HPDE6-E6E7 (cell line): Measurements from ENCODE around the gene IFRD1.

Experiments used
- DNase-seq: peaks from one replicate; pipeline ENCODE4 v3.0.0; 2011; ENCODE audit warnings: missing footprints; ENCODE audit errors: extremely low spot score

The IFRD1 gene

GRCh38 chr7:112449902-112450806 lies at the start of gene IFRD1:
TSS of gene IFRD1 (plus strand) at chr7:112450460. CDS start at chr7:112450689, 229 bp downstream.
- DNase-seq: peak; percentile 91

GRCh38 chr7:112404321-112404720 lies 45.9 kb upstream of the IFRD1 start:
- no peak for DNase-seq

GRCh38 chr7:112405286-112405685 lies 45.0 kb upstream of the IFRD1 start:
- no peak for DNase-seq

GRCh38 chr7:112407261-112407660 lies 43.0 kb upstream of the IFRD1 start:
- DNase-seq: no peak

GRCh38 chr7:112410092-112410491 lies 40.2 kb upstream of the IFRD1 start:
- no peak for DNase-seq

- DNase-seq: peak; percentile 50
These were observed 39.0 kb upstream of the IFRD1 start for GRCh38 chr7:112411186-112411795.

GRCh38 chr7:112414855-112415490 lies 35.3 kb upstream of the IFRD1 start:
- DNase-seq: peak; percentile 53

- no peak for DNase-seq
These were observed 34.1 kb upstream of the IFRD1 start for GRCh38 chr7:112416127-112416526.

GRCh38 chr7:112419543-112420130 lies 30.6 kb upstream of the IFRD1 start:
- no peak for DNase-seq

GRCh38 chr7:112420236-112420861 lies 29.9 kb upstream of the IFRD1 start:
- DNase-seq: peak; percentile 11

- DNase-seq: no peak
These were observed 28.4 kb upstream of the IFRD1 start for GRCh38 chr7:112421666-112422486.

- peak; percentile 82 for DNase-seq
These were observed 27.3 kb upstream of the IFRD1 start for GRCh38 chr7:112422842-112423496.

- DNase-seq: no peak
These were observed 26.3 kb upstream of the IFRD1 start for GRCh38 chr7:112423987-112424386.

- DNase-seq: no peak
These were observed 22.3 kb upstream of the IFRD1 start for GRCh38 chr7:112427984-112428383.

GRCh38 chr7:112428715-112429114 lies 21.5 kb upstream of the IFRD1 start:
- no peak for DNase-seq

GRCh38 chr7:112430649-112431048 lies 19.6 kb upstream of the IFRD1 start:
- DNase-seq: no peak

- no peak for DNase-seq
These were observed 18.5 kb upstream of the IFRD1 start for GRCh38 chr7:112431803-112432202.

- DNase-seq: no peak
These were observed 17.0 kb upstream of the IFRD1 start for GRCh38 chr7:112433289-112433688.

GRCh38 chr7:112437072-112437471 lies 13.2 kb upstream of the IFRD1 start:
- DNase-seq: no peak

- DNase-seq: no peak
These were observed 10.8 kb upstream of the IFRD1 start for GRCh38 chr7:112439476-112439875.
